GM13976 (cell line): Measurements from ENCODE around the gene IFI27.
A peak's percentile ranks its signal among the peaks of the same experiment; 100 is the strongest.

Experiments
- DNase-seq: peaks from one replicate; pipeline ENCODE4 v3.0.0; 2012; ENCODE audit warnings: low spot score
- CTCF ChIP-seq: IDR thresholded peaks from 2 replicates; pipeline ENCODE4 v1.5.1; 2012; ENCODE audit warnings: borderline replicate concordance, mild to moderate bottlenecking; ENCODE audit not compliant: insufficient read depth; ENCODE audit errors: extremely low read depth, missing control alignments, control extremely low read depth
- in situ Hi-C: fragments of 300-500 bp; cut with MboI; formaldehyde crosslinking; loops from one replicate; pipeline ENCODE4 v1.12.0; 2022; ENCODE audit warnings: low sequenced_read_pairs, mixed read lengths, inconsistent platforms; ENCODE audit not compliant: unreplicated experiment

Gene IFI27

DNA sequence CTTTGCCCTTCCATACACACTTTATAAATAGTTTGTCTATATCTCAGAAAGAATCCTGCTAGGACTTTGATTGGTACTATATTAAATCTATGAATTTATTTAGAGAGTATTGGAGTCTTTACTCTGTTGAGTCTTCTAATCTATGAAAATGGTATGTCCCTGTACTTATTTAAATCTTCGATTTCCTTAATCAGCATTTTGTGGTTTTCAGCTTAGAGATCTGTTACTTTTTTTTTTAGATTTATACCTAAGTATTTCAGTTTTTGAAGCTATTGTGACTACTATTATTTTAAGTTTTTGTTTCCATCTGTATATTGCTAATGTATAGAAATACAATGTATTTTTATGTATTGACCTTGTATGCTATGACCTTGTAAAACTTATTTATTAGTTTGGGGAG, 32.3 kb downstream of the IFI27 start:
- in situ Hi-C loops: no loop called here
- TF ChIP-seq CTCF: no peak
- no peak for DNase-seq

DNA sequence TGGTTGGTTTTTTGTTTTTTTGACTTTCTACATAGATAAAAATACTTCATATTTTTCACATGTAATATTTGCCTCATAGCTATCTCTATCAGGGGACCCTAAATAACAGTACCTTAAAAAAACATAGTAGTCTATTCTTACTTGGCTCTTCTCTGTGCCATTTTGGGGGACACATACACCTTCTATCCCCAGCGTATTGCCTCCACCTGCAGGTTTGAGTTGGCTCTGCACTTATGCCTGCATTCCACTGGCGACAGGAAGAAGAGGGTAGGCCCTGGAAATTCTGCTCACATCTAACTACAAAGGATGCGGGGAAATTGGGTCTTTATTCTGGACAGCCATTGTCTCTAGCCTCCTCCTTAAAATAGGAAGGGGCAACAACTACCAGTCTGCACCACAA, 32.7 kb downstream of the IFI27 start:
- in situ Hi-C loops: no loop called here
- TF ChIP-seq CTCF: peak; percentile 35
- no peak for DNase-seq

DNA sequence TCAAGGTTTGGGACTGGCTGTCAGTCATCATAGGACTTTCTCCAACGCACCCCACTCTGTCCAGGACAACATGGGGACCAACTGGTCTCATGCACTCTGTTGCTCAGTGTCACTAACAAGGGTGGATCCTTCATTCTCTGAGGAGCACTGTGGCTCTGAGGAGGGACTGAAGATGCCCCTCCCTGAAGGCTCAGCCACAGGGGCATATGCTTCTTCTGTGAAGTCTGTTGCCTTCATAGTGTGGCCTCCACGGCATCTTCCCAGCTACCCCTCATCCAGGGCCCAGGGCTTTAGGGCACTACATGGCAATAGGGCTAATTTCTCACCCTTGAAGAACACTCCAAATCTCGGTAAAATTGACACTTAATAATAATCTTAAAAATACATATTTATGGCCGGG, 33.2 kb downstream of the IFI27 start:
- no peak for TF ChIP-seq CTCF
- in situ Hi-C loops: no loop called here
- DNase-seq: no peak

GRCh38 chr14:94144765-94145164, 34.2 kb downstream of the IFI27 start:
- no peak for TF ChIP-seq CTCF
- in situ Hi-C loops: no loop called here
- no peak for DNase-seq

DNA sequence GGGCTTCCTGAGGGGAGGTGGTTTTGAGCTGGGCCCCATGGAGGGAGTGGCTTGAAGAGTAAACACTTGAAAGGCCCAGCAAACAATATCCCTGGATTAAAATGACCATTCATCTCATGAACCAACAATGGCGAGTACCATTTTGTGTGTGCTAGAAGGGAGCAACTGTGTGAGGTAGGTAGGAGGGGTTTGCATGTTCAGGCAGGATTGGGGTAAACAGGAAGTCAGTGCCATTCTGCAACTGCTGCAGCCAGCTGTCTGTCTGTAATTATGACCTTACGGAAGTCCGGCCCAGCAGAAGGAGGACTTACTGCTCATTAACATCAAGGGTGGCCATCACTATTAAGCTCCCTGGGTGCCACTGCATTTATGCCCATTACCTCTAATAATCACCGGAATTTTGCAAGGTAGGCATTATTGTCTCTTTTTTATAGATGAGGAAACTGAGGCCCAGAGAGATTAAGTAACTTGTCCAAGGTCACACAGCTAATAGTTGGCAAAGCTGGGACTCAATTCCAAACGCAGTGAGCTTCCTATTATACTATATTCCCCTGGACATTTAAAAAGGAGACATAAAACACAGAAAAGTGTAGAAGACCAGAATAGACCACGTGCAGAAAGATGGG, 35.5 kb downstream of the IFI27 start:
- no peak for DNase-seq
- in situ Hi-C loops: no loop called here
- no peak for TF ChIP-seq CTCF

DNA sequence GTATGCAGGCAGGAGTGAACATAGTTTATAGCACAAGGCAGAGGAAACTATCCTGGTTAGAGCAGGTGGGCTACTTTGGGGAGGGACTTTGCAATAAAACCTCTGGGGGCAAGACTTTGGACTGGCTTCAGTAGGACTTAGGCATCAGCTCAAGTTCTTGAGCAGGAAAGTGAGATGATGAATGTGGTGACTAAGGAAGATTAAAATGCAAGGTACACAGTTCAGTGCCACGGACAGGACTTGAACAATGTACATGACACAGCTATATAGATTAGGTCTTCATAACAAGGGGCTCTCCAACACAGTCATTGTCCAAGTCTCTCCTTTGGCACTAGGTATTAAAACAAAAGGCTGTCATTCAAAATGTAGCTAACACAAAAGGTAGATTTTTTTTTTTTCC, 42.1 kb downstream of the IFI27 start:
- DNase-seq: no peak
- TF ChIP-seq CTCF: no peak
- in situ Hi-C loops: loop anchor here (25.0 kb wide), 1 partner anchor 490 kb away; no protein-coding TSS in a partner anchor
